Activated naive CD4-positive, alpha-beta T cell treated with Interleukin-2 at 50 U/mL for 16 hours (primary cell): ENCODE measurements around the gene GPSM3.
"Not testable (repeated sequence)": the region's sequence is repeated elsewhere in the genome, so short reads cannot be mapped to it uniquely, and the experiment has no call there.

ENCODE experiments used
- DNase-seq: peaks from one replicate; pipeline ENCODE4 v3.0.0-alpha.2; 2020

Gene GPSM3

GRCh38 chr6:32192608-32193039 lies at the start of gene GPSM3:
GPSM3 (minus strand) TSS chr6:32192643; CDS start chr6:32192513, 130 bp downstream.
- peak; percentile 47 for DNase-seq

GRCh38 chr6:32240686-32241085 lies 48.2 kb upstream of the GPSM3 start:
- DNase-seq, result no peak

GRCh38 chr6:32239462-32239861 lies 47.0 kb upstream of the GPSM3 start:
- no peak for DNase-seq

GRCh38 chr6:32234934-32235333 lies 42.5 kb upstream of the GPSM3 start:
- no peak for DNase-seq

DNA sequence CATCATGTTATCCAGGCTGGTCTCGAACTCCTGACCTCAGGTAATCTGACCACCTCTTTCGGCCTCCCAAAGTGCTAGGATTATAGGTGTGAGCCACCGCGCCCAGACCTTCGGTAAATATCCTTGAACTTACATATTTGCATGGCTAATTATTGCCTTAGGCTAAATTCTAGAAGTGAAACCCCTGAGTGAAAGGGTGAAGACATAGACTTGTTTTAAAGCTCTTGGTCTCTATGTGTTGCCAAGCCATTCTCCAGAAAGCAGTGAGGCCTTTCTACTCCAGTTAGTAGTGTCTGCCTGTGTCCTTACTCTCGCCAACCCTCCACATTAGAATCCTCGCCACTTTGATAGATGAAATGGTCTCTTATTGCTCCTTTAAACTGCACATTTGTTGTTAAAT lies 34.0 kb upstream of the GPSM3 start:
- no peak for DNase-seq

DNA sequence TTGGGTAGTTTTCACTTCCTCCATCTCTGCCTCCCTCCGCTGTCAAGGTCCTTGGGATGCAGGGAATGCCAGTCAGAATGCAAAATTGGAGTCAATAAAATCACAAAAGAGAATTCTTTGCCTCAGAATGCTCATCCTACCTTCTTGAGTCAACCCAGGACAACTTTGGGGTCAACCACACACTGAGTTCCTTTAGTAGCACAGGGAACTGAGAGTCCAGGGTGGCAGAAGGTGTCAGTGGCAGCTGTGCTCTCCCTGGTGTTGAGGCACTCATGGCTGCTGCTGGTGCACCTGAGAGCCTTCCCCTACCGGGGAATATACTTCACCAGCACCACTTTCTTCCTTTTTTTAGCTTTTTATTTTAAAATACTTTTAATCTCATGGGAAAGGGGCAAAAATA lies 32.3 kb upstream of the GPSM3 start:
- DNase-seq, result no peak

DNA sequence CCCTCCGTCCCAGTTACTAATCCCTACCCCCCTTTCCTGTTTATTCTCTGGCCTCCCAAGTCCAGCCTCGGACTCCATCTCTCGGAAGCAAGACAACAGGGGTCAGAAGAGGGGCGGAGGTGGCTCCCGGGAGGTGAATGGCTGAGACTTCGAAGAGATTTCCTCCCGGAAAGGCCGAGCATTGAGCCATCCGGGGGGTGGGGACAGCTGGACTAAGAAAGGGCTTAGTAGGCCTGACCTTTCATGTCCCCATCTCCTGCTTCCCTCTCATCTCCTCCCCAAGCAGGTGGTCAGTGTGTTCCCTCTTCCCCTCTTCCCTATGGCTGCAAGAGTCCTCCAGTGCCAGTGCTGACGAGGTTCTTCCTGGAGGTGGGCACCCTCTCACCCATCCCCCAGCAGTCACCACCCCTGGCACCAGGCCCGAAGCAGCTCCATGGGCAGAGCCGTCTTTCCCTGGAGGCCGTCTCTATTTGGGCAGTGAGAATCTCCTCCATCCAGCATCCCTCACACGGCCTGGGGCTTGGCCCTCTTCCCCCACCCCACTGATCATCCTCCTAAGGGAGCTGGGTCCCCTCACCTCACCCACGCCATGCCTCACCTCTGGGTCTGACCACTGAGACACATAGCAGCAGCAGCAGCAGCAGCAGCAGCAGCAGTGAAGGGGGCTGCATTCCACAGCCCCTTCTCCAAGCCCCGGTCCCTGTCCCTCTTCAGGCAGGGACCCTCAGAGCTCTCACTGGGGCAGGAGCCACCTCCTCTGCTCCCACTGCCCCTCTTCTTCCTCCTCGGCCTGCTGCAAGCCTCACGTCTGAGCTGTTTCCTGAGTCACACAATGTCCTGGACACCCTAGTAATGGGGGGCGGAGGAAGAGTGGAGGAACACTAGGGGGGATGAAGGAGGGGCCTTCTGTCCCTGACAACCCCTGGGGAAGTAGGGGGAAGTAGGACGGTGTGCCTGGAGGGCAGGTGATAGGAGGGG lies 31.1 kb upstream of the GPSM3 start, which contains the start of gene NOTCH4:
TSS of gene NOTCH4 (minus strand) at position 810 of the 978 bp plus-strand sequence. CDS start at position 671, 139 bp downstream.
- DNase-seq, result no peak

DNA sequence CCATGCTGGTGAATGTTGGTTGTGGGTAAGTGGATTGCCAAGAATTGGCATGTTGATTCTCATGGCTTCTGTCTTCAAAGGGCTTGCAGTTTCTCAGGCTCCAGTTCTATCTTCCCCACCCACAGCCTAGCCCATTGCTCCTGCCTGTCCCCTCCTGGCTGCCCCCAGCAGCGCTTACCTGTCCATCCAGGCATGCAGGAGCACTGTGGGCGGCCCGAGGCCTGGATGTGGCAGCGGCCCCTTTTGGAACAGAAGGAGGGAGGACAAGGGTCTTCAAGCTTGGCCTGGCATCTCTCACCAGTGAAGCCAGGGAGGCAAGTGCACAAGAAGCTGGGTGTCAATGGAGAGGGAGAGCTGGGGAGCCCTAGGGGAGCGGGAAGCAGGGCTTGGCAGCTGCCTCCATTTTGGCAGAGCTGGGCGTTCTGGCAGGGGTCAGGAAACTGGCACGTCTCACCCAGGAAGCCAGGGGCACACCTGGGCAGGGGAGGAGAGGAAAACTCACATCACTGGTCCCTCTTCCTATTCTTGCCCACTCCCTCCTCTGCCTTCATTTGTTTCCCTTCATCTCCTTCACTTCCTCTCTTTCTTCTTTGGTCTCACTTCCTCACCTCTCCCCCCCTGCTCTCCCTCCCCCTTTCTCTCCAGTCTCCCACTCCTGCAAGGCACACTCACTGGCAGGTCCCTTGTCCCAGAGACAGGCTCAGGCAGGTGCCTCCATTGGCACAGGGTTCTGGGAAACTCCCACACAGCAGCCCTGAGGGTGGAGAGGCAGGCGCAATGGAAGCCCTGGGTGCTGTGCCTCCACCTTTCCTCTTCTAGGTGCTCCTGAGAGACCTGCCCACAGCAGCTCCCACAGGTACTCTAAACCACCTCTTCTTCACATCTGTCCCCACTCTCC lies 30.1 kb upstream of the GPSM3 start:
- no peak for DNase-seq

GRCh38 chr6:32220021-32220420 lies 27.6 kb upstream of the GPSM3 start:
- DNase-seq, result no peak

DNA sequence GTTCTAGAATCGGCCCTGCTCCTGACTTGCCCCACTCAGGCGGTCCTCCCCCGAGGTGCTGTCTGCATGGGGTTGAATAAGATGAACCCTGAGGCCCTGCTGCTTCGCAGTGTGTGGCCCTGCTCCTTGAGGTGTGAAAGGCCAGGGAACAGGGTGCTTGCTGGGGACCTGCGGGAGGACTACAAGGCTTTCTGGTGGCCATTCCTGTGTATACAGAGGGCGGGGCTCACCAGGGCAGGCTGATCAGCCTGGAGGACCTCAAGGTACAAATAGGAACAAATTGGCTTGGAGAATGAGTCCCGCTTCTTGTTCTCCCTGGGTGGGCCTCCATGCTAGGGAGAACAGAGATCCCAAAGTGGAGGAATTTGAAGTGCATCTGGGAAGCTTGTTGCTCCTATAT lies 25.7 kb upstream of the GPSM3 start:
- DNase-seq, result no peak

GRCh38 chr6:32216998-32217397 lies 24.6 kb upstream of the GPSM3 start:
- no peak for DNase-seq

GRCh38 chr6:32216285-32216684 lies 23.8 kb upstream of the GPSM3 start:
- no peak for DNase-seq

- no peak for DNase-seq
Measured at GRCh38 chr6:32215617-32216016, 23.2 kb upstream of the GPSM3 start.

GRCh38 chr6:32214126-32214525 lies 21.7 kb upstream of the GPSM3 start:
- no peak for DNase-seq

GRCh38 chr6:32213649-32214048 lies 21.2 kb upstream of the GPSM3 start:
- no peak for DNase-seq

DNA sequence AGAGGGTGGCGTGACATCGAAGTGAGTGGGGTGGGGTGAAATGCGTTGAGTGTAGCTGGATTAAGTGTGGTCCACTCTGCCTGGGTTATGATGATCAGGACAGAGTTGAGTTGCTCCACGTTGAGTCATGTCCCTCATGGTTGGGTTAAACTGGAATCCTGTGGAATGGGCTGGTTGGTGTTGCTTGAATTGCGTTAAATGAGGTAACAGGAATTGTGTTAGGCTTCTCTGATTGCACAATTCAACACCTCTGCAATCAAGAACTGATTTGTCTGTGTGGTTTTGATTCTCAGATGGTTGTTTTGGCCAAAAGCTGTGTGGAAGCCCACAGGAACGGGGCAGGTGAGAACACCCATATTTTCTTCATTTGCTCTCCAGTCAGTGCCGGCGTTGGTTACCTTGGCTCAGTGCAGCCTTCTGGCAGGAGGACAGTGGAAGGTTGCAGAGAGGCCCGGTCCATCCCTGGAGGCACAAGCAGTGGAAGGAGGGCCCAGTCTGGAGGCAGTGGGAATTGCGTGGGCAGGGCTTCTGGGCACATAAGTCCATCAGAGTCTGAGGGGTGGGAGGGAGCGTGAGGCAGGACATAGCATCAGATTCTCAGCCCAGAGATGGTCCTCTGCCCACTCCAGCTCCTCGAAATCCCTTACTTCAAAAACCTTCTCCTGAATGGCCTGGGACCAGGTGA lies 19.8 kb upstream of the GPSM3 start:
- no peak for DNase-seq

DNA sequence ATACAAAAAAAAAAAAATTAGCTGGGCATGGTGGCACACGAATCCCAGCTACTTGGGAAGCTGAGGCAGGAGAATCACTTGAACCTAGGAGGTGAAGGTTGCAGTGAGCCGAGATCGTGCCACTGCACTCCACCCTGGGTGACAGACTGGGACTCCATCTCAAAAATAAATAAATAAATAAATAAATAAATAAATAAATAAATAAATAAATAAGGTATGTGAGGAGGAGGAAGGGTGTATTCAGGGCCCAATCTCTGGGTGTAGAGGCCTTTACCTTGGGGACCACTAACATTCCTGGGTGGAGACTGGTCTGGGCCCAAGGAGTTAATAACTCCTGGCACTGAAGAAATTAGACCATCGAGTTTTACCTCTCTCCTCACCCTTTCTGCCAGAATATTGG lies 19.0 kb upstream of the GPSM3 start:
- DNase-seq, result not testable (repeated sequence)

GRCh38 chr6:32210191-32210601 lies 17.8 kb upstream of the GPSM3 start:
- DNase-seq, result no peak

- DNase-seq, result no peak
Measured at GRCh38 chr6:32208996-32209395, 16.6 kb upstream of the GPSM3 start.

GRCh38 chr6:32204268-32204715 lies 11.8 kb upstream of the GPSM3 start:
- DNase-seq, result no peak

- no peak for DNase-seq
Measured at GRCh38 chr6:32203426-32204267, 11.2 kb upstream of the GPSM3 start.

- no peak for DNase-seq
Measured at GRCh38 chr6:32202186-32202585, 9.7 kb upstream of the GPSM3 start.
